Measurements from ENCODE around the gene NDUFS7.

Gene NDUFS7

DNA sequence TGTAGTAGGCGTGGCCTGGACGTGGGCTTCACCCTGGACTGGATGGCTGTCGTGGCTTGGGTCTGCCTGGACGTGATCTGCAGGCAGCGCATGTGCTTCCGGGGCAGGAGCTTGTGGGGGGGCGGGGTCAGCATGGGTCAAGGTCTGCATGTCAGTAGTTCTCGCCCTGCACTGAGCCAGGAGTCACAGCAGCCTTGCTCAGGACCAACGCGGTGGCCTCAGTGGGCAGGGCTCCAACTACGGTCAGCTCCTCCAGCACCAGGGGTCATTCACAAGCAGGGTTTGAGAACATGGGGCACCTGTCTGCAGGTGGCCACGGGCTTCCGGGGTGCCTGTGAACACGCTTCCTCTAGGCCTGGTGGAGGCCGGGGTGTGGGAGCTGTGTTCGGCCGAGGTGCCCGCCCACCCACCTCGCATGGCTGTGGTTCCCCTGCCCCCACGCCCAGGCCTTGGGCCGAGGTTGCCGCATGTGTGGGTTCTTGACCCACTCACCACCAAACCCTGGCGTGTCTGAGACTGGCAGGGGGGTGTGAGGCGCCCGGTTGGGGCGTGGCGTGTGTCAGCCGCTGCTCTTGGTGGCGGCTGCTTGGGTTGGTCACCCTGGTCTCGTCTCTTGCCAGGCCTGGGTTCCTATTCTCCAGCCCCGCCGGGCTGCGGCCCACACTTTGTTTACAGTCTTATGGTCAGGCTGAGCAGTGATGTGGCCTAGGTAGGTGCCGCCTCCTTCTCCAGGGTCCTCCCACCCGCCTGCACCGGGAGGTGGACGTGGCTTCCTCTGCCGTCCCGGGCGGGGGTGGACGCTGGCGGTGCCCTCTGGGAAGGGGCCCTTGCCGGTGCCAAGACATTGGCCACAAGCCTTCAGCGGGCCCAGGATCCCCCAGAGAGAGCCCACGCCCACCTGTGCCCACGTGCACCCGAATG, 49.7 kb downstream of the NDUFS7 start:
- no peak for DNase-seq (ENCODE audit: low spot score)

DNA sequence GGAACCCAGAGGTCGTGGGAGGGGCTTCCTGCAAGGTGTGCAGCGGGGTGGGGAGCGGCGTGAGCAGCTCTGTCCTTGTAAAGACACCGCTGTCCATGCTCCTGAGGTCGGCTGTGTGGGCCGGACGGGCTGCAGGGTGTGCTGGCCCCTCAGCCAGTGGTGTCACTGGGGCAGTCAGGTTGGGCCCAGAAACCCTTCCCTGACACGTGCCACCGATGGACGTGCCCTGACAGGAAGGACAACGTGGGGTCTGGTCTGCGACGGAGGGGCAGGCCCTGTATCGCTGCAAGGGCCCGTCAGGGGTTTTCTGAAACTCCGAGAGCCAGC, 50.3 kb downstream of the NDUFS7 start:
- no peak for DNase-seq (ENCODE audit: low spot score)

- no peak for DNase-seq (ENCODE audit: low spot score)
Observed at GRCh38 chr19:1434577-1435060, 50.9 kb downstream of the NDUFS7 start.

DNA sequence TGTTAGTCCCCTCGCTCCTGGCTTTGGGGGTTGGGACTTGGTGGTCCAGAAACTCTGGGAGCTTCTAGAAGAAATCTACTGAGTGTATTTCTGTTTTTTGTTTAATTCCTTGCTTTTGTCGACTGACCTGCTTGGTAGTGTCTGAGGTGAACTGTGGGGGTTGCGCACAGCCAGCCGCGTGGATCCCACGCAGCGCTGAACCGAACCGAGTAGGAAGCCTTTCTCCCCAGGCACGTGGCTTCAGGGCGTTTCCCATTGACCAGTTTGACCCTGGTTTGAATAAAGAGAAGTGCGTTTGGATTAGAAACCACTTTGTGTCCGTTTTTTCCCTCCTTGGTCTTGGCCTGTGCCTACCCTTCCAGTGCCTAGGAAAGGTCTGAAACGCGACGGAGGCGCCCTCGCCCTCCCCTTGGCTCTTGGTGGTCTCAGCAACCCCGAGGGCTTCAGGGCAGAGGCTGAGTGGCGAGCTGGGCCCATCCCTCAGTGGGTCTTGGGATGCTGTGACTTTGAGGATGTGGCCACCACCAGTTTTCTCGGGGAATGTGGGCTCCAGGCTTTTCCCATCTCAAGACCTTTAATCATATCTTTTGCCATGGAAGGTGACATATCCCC, 51.8 kb downstream of the NDUFS7 start:
- no peak for DNase-seq (ENCODE audit: low spot score)

DNA sequence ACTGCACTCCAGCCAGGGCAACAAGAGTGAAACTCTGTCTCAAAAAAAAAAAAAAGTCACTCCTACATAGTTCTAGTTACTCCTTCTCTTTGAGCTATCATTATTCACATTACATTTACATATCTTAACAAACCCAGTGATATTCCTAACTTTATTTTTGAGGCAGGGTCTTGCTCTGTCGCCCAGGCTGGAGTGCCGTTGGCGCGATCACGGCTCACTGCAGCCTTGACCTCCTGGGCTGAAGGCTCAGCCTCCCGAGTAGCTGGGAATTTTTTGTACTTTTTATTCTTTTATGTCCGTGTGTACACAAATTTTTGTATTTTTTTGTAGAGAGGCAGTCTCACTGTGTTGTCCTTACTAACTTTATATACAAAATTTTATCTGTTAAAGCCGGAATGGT, 53.9 kb downstream of the NDUFS7 start:
- no peak for DNase-seq (ENCODE audit: low spot score)

- DNase-seq (ENCODE audit: low spot score) = peak; percentile 94
Observed at GRCh38 chr19:1438035-1438932, 54.6 kb downstream of the NDUFS7 start, which contains the start of gene RPS15. TSS of gene RPS15 (plus strand) at chr19:1438396. CDS start at chr19:1438426, 30 bp downstream.

GRCh38 chr19:1438933-1439354, 55.2 kb downstream of the NDUFS7 start:
- no peak for DNase-seq (ENCODE audit: low spot score)

DNA sequence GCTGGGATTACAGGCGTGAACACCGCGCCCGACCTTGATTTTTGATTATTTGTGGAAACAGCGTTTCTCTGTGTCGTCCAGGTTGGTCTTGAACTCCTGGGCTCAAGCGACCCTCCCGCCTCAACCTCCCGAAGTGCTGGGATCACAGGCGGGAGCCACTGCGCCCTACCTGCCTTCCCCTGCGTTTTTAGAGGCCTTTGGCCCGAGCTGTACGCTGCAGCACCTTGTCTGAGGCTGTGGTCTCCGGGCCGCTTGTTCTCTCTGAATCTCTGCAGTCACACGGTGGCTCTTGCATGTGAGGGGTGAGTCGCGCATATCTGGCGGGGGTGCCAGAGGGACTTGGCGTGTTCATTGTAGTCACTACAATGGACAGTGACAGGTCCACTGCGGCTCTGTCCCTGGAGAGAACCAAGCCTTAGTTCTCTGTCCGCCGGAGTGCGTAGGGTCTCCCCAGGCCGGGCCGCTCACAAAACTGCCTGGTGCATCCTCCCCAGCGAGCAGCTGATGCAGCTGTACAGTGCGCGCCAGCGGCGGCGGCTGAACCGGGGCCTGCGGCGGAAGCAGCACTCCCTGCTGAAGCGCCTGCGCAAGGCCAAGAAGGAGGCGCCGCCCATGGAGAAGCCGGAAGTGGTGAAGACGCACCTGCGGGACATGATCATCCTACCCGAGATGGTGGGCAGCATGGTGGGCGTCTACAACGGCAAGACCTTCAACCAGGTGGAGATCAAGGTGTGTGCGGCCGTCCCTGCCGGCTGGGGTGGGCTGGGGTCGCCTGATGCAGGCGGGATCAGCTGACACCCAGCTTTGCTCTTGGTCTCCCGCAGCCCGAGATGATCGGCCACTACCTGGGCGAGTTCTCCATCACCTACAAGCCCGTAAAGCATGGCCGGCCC, 56.1 kb downstream of the NDUFS7 start:
- DNase-seq (ENCODE audit: low spot score) = peak; percentile 42

GRCh38 chr19:1440418-1440801, 56.7 kb downstream of the NDUFS7 start:
- no peak for DNase-seq (ENCODE audit: low spot score)

GRCh38 chr19:1441022-1441426, 57.3 kb downstream of the NDUFS7 start:
- no peak for DNase-seq (ENCODE audit: low spot score)

DNA sequence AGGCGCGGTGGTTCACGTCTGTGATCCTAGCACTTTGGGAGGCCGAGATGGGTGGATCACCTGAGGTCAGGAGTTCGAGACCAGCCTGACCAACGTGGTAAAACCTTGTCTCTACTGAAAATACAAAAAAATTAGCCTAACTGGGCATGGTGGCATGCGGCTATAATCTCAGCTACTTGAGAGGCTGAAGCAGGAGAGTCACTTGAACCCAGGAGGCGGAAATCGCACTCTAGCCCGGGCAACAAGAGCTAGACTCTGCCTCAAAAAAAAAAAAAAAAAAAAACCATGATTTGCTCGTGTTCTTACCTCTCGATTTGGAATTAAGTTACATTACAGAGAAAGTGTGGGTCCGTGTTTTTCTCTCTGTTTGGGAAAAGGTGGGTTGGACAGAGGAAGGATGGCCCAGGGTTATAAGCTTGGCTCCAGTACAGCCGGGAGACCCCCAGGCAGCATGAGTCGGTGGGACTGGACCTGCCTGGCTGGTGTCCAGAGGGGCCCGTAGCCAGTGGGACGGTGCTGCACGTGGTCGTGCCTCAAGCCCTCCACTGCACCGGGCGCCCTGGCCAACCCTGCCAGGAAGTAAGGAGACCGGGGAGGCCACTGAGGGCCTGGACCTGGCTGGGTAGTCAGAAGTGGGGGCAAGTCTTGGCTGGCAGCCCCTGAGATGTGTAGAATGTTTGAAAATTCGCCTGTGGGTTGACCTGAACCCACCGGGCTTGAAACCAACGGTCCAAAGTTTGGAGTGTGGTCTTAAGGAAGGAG, 58.2 kb downstream of the NDUFS7 start:
- DNase-seq (ENCODE audit: low spot score) = no peak

All from RKO (cell line).